Epithelial cell of esophagus (primary cell): Measurements from ENCODE around the gene CDCP1.
A peak's percentile ranks its signal among the peaks of the same experiment; 100 is the strongest.

Experiments used
- DNase-seq: peaks from one replicate; pipeline ENCODE4 v3.0.0; 2010; ENCODE audit warnings: low read depth
- H3K4me3 ChIP-seq: 2 replicates; pipeline ENCODE4 v1.5.1; 2011; ENCODE audit warnings: mild to moderate bottlenecking, low read length, control low read depth
- CTCF ChIP-seq: IDR thresholded peaks from 2 replicates; pipeline ENCODE4 v1.5.1; 2011; ENCODE audit warnings: low read depth, mild to moderate bottlenecking, low read length, control low read depth, inconsistent platforms; ENCODE audit not compliant: insufficient read depth; ENCODE audit errors: missing control alignments

CDCP1 gene

GRCh38 chr3:45145681-45146614, at the start of gene CDCP1:
CDCP1 (minus strand) TSS chr3:45146378; CDS start chr3:45146287, 91 bp downstream.
- TF ChIP-seq CTCF, result peak; percentile 8
- peak within 1 kb of the TSS; percentile 90 for H3K4me3 ChIP-seq
- DNase-seq, result peak; percentile 83

- DNase-seq, result no peak
- H3K4me3 ChIP-seq, result no peak overlapping the region
- no peak for TF ChIP-seq CTCF
Measured at GRCh38 chr3:45194791-45195190, 48.6 kb upstream of the CDCP1 start.

- no peak for TF ChIP-seq CTCF
- H3K4me3 ChIP-seq, result no peak overlapping the region
- no peak for DNase-seq
Measured at GRCh38 chr3:45191924-45192417, 45.8 kb upstream of the CDCP1 start.

GRCh38 chr3:45191424-45191823, 45.2 kb upstream of the CDCP1 start:
- DNase-seq, result no peak
- H3K4me3 ChIP-seq, result no peak overlapping the region
- no peak for TF ChIP-seq CTCF

GRCh38 chr3:45188719-45189659, 42.8 kb upstream of the CDCP1 start:
- no peak for DNase-seq
- no peak overlapping the region for H3K4me3 ChIP-seq
- TF ChIP-seq CTCF, result no peak

GRCh38 chr3:45187694-45188141, 41.5 kb upstream of the CDCP1 start:
- DNase-seq, result peak; percentile 67
- TF ChIP-seq CTCF, result no peak
- no peak overlapping the region for H3K4me3 ChIP-seq
